ENCODE results near the gene EFNA5. TPM values are rescaled to one million over a fixed set of nuclear protein-coding genes. Genes with fewer than 3 reads are reported as not detected.

Gene EFNA5
- total RNA-seq, 1 experiment from 2014 or later, result 0.22 TPM

DNA sequence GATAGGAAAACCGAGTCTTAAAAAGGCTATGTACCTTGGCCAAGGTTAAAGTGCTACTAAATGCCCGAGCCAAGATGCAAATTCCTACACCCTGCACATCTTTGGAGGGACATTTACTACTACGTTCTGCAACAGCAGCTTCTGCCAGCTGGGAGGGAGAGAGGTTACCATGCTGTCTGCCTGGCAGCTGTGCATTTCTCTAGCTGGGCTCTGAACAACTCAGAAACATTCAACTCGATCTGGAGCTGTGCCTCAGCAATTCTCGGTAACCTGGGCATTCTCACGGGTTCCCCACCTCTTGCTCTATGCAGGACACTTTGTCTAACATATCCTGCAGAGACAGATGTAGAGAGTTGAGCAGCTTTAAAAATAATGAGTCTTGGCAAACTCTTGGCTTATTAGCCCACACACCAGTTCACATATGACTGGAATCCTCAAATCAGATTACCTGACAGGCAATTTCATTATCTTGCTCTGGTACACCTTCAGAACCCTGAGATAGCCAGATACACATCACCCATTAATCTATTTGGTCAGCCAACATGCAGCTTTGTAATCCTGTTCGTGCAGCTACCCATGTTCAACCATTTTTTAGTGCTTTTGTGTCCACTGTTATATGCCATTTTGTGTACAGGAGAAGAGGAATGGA, 115.8 kb downstream of the EFNA5 start:
- TF ChIP-seq EZH2phosphoT487 (IDR thresholded peaks at IDR 0.05; ENCODE audit: borderline replicate concordance) (no peak), POLR2A (IDR thresholded peaks at IDR 0.05; ENCODE audit: borderline replicate concordance, extremely low read depth, insufficient read depth, insufficient read length) (no peak), ZBTB33 (IDR thresholded peaks at IDR 0.05; ENCODE audit: extremely low read depth, insufficient replicate concordance, low read length) (no peak), CEBPB (IDR thresholded peaks at IDR 0.05; ENCODE audit: low read depth) (no peak), JUND (IDR thresholded peaks at IDR 0.05) (no peak), REST (IDR thresholded peaks at IDR 0.05; ENCODE audit: low read depth) (no peak), RAD21 (IDR thresholded peaks at IDR 0.05; ENCODE audit: low read depth) (no peak), EZH2 (IDR thresholded peaks at IDR 0.05) (no peak), MAX (IDR thresholded peaks at IDR 0.05) (no peak), ZNF274 (IDR thresholded peaks at IDR 0.05; ENCODE audit: low read depth, low read length) (no peak), FOSL1 (IDR thresholded peaks at IDR 0.05; ENCODE audit: low read depth) (no peak), SIN3A (IDR thresholded peaks at IDR 0.05; ENCODE audit: low read depth) (no peak), SP1 (IDR thresholded peaks at IDR 0.05; ENCODE audit: low read depth) (no peak), ELF1 (IDR thresholded peaks at IDR 0.05; ENCODE audit: borderline replicate concordance, low read depth) (no peak), TCF7L2 (IDR thresholded peaks at IDR 0.05; ENCODE audit: borderline replicate concordance, extremely low read depth, insufficient read depth, insufficient read length) (no peak), YY1 (IDR thresholded peaks at IDR 0.05; ENCODE audit: extremely low read depth, insufficient replicate concordance, low read depth, low read length) (no peak), SRF (IDR thresholded peaks at IDR 0.05; ENCODE audit: low read depth) (no peak), EGR1 (IDR thresholded peaks at IDR 0.05; ENCODE audit: low read depth) (no peak), CBX3 (IDR thresholded peaks at IDR 0.05; ENCODE audit: low read depth) (no peak), ATF3 (IDR thresholded peaks at IDR 0.05) (no peak)
- no peaks in the 10 kb centered on the region for H3K9me3 ChIP-seq (ENCODE audit: control insufficient read depth in 1 of 2, insufficient read depth in 1 of 2, low read depth in 1 of 2, low read length in 2 of 2)
- no TSS peak for BruUV-seq (replicated peaks)
- H3K79me2 ChIP-seq (ENCODE audit: insufficient read depth, low read length), result no peaks in the 10 kb centered on the region
- H2AFZ ChIP-seq (ENCODE audit: low read depth, low read length, poor library complexity, severe bottlenecking), result no peak overlapping the region
- H3K9ac ChIP-seq (ENCODE audit: low read length), result no peak overlapping the region
- RAD21 ChIA-PET (ENCODE audit: low non-redundant PET in 1 of 2, low total read pairs in 2 of 2, uncharacterized antibody in 2 of 2, unreplicated experiment in 2 of 2), result no interaction called here
- intact Hi-C loops (cut with micrococcal nuclease), result no loop called here
- peaks cover 6 to 15% of the 10 kb centered on the region in 2 experiments; a peak in 3 of 4 replicates for H3K4me1 ChIP-seq (ENCODE audit: control insufficient read depth in 1 of 2, insufficient read depth in 2 of 2, low read length in 2 of 2)
- no peak overlapping the region for H3K27ac ChIP-seq (ENCODE audit: low read depth, low read length)
- H3K4me3 ChIP-seq (replicated peaks in 1 of 2; ENCODE audit: low read depth in 1 of 2, low read length in 2 of 2), result no peak overlapping the region
- H3K9me2 ChIP-seq (ENCODE audit: insufficient read depth), result no peaks in the 10 kb centered on the region
- H4K20me1 ChIP-seq (ENCODE audit: insufficient read depth), result no peaks in the 10 kb centered on the region
- no peaks in the 10 kb centered on the region for H3K36me3 ChIP-seq (ENCODE audit: control insufficient read depth in 1 of 2, insufficient read depth in 2 of 2, low read length in 2 of 2)
- DNase-seq (ENCODE audit: low read depth, low spot score), result no peak
- CTCF ChIA-PET, result interaction anchor here (2.2 kb wide), 1 partner anchor 17 kb away, joined by 5 read pairs; no protein-coding TSS in a partner anchor
- no peaks in the 10 kb centered on the region for H3K27me3 ChIP-seq (ENCODE audit: insufficient read depth, low read length)
- no peak for ATAC-seq
- POLR2A ChIA-PET, result no interaction called here
- no peak overlapping the region for H3K4me2 ChIP-seq (ENCODE audit: low read length)
